Activated CD4-positive, alpha-beta T cell treated with anti-CD3 and anti-CD28 coated beads, Interleukin-2, amount 10 ng/mL, durations not matched to agents 7 days and 5 days (primary cell): ENCODE results near the gene CCSER1. TPM values are rescaled to one million over a fixed set of nuclear protein-coding genes. Genes with fewer than 3 reads are reported as not detected.
"Not testable (repeated sequence)": the region's sequence is repeated elsewhere in the genome, so short reads cannot be mapped to it uniquely, and the experiment has no call there.

Source experiments
- CTCF ChIA-PET: fragments of 350-600 bp; sonication (Branson Sonifier 250); formaldehyde crosslinking; loops from one replicate; lab custom pipeline; 2021; ENCODE audit warnings: antibody characterized with exemption; lab: Charles Lee
- POLR2A ChIA-PET: fragments of 350-600 bp; sonication (Branson Sonifier 250); formaldehyde crosslinking; loops from one replicate; lab custom pipeline; 2021; ENCODE audit warnings: antibody characterized with exemption; lab: Charles Lee
- DNase-seq: peaks from one replicate; pipeline ENCODE4 v3.0.0-alpha.2; 2020
- H3K27ac Mint-ChIP-seq: one replicate; pipeline ENCODE4 v1.8.0; 2021; ENCODE audit warnings: mild to moderate bottlenecking, moderate library complexity, mixed read lengths
- H3K27me3 Mint-ChIP-seq: one replicate; pipeline ENCODE4 v1.8.0; 2021; ENCODE audit warnings: mixed read lengths
- H3K36me3 Mint-ChIP-seq: one replicate; pipeline ENCODE4 v1.8.0; 2021; ENCODE audit warnings: low read depth, mixed read lengths
- H3K4me1 Mint-ChIP-seq: one replicate; pipeline ENCODE4 v1.8.0; 2021; ENCODE audit warnings: mixed read lengths
- H3K4me3 Mint-ChIP-seq: one replicate; pipeline ENCODE4 v1.8.0; 2021; ENCODE audit warnings: mild to moderate bottlenecking, moderate library complexity, mixed read lengths
- H3K9me3 Mint-ChIP-seq: one replicate; pipeline ENCODE4 v1.8.0; 2021; ENCODE audit warnings: mixed read lengths
- total RNA-seq, 2 experiments: library from RNA; stranded (reverse); gene quantifications; one replicate each; pipeline ENCODE4 v1.2.3, GENCODE V29; 2021

CCSER1 gene
- total RNA-seq, 2 experiments from 2014 or later, result 0.15 TPM; not detected in 1

DNA sequence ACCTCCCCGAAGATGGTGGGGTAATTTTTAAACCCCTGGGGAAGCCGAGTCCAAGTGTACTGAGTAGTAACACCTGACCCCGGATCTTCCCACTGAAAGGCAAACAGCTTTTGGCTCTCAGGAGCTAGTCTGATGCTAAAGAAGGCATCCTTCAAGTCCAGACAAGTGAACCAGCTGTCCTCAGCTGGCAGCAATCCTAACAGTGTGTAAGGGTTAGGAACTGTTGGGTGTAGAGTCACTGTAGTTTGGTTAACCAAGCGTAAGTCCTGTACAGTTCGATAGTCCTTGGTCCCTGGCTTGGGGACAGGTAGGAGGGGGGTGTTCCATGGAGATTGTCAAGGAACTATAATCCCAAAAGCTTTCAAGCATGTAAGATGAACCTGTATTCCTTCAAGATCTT, 967.0 kb downstream of the CCSER1 start:
- H3K4me3 Mint-ChIP-seq, H3K36me3 Mint-ChIP-seq, H3K9me3 Mint-ChIP-seq, POLR2A ChIA-PET, H3K27ac Mint-ChIP-seq, H3K4me1 Mint-ChIP-seq, DNase-seq, H3K27me3 Mint-ChIP-seq, CTCF ChIA-PET: not testable (repeated sequence)

GRCh38 chr4:91099666-91100065, 972.5 kb downstream of the CCSER1 start:
- peaks cover 3% of the 10 kb centered on the region for H3K9me3 Mint-ChIP-seq
- ChIA-PET CTCF (no interaction called here), POLR2A (no interaction called here)
- H3K4me3 Mint-ChIP-seq, result no peak overlapping the region
- H3K36me3 Mint-ChIP-seq, result no peaks in the 10 kb centered on the region
- no peak for DNase-seq
- no peak overlapping the region for H3K27ac Mint-ChIP-seq
- H3K27me3 Mint-ChIP-seq, result no peaks in the 10 kb centered on the region
- no peaks in the 10 kb centered on the region for H3K4me1 Mint-ChIP-seq

DNA sequence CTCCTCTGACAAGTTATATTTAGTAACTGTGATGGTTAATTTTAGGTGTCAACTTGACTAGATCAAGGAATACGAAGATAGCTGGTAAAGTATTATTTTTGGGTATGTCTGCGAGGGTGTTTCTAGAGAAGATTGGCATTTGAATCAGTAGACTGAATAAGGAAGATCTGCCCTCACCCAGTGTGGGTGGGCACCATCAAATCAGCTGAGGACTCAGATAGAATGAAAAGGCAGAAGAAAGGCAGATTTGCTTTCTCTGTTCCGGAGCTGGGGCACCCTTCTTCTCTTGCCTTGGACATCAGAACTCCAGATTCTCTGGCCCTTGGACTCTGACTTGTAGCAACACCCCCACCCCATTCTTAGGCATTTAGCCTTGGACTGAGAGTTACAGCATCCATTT, 981.6 kb downstream of the CCSER1 start:
- Mint-ChIP-seq H3K4me3 (no peak overlapping the region), H3K4me1 (no peaks in the 10 kb centered on the region), H3K27ac (no peak overlapping the region), H3K36me3 (no peaks in the 10 kb centered on the region), H3K27me3 (no peaks in the 10 kb centered on the region), H3K9me3 (peaks cover 2% of the 10 kb centered on the region)
- DNase-seq, result no peak
- POLR2A ChIA-PET, result no interaction called here
- CTCF ChIA-PET, result no interaction called here

DNA sequence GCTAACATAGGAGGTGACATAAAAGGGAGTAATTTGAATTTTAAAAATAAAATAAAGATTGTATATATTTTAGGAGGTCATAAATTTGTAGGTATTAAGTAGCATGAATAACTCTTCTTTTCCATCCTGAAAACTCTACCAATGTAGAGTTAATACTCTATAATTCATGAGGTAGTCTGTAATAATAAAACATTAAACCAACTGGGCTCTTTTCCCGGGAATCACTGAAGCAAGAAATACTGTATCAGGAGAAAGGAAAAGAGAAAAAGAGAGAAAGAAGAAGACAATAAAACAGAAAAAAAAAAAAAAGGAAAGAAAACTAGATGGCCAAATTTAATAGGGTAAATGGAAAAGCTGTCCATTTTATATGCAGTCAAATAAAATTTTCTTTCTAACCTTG, 984.4 kb downstream of the CCSER1 start:
- no peak for DNase-seq
- Mint-ChIP-seq H3K36me3 (no peaks in the 10 kb centered on the region), H3K27me3 (no peaks in the 10 kb centered on the region), H3K27ac (no peak overlapping the region), H3K4me3 (no peak overlapping the region), H3K9me3 (peaks cover 6% of the 10 kb centered on the region), H3K4me1 (no peaks in the 10 kb centered on the region)
- CTCF ChIA-PET, result no interaction called here
- POLR2A ChIA-PET, result no interaction called here

GRCh38 chr4:91113130-91113706, 986.0 kb downstream of the CCSER1 start:
- no peak overlapping the region for H3K4me3 Mint-ChIP-seq
- H3K4me1 Mint-ChIP-seq, result no peaks in the 10 kb centered on the region
- ChIA-PET CTCF (no interaction called here), POLR2A (no interaction called here)
- no peaks in the 10 kb centered on the region for H3K27me3 Mint-ChIP-seq
- DNase-seq, result no peak
- no peak overlapping the region for H3K27ac Mint-ChIP-seq
- peaks cover 4% of the 10 kb centered on the region for H3K9me3 Mint-ChIP-seq
- no peaks in the 10 kb centered on the region for H3K36me3 Mint-ChIP-seq

DNA sequence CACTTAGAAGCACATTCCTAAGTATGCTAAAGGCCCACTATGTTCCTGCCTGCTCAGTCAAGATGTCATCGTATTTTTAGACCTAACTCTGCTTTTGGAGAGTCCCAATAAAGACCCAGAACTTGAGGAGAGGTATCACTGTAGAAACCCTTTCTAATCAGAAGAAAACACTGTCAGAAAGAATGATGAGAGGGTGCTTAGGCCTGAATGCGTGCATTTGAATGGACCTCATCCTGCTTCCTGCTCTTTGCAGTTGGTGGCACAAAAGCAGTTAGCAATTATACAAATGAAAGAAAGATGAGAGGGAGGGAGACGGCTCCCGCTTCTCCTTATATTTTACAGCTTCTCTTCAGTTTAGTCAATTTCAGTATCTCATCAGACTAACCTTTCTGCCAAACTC, 987.2 kb downstream of the CCSER1 start:
- POLR2A ChIA-PET, result no interaction called here
- Mint-ChIP-seq H3K4me3 (no peak overlapping the region), H3K4me1 (no peaks in the 10 kb centered on the region), H3K27me3 (no peaks in the 10 kb centered on the region), H3K27ac (no peak overlapping the region), H3K9me3 (peaks cover 4% of the 10 kb centered on the region), H3K36me3 (no peaks in the 10 kb centered on the region)
- CTCF ChIA-PET, result no interaction called here
- DNase-seq, result no peak

DNA sequence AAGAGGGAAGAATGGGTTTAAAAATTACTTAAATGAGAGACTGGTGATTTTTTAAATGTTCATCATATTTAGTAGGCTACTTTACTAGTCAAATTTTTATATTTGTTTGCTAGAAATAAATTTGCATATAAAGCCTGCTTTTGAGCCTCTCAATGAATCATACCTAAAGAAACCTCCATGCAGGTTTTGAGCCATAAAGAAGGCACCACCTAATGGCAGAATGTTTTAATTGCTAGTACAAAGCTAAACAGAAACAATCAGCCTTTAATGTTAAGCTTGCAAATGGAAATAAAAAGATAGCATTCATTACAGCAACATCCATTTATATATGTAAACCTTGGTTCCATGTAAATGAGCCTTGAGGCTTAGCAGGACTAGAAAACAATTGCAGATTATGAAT, 989.7 kb downstream of the CCSER1 start:
- POLR2A ChIA-PET, result no interaction called here
- Mint-ChIP-seq H3K4me1 (no peaks in the 10 kb centered on the region), H3K36me3 (no peaks in the 10 kb centered on the region), H3K27ac (no peak overlapping the region), H3K9me3 (peaks cover 4% of the 10 kb centered on the region), H3K4me3 (no peak overlapping the region), H3K27me3 (no peaks in the 10 kb centered on the region)
- DNase-seq, result no peak
- CTCF ChIA-PET, result no interaction called here

GRCh38 chr4:91118597-91118996, 991.4 kb downstream of the CCSER1 start:
- Mint-ChIP-seq H3K27ac (no peak overlapping the region), H3K4me3 (no peak overlapping the region), H3K27me3 (no peaks in the 10 kb centered on the region), H3K4me1 (no peaks in the 10 kb centered on the region), H3K36me3 (no peaks in the 10 kb centered on the region), H3K9me3 (peaks cover 4% of the 10 kb centered on the region)
- DNase-seq, result no peak
- CTCF ChIA-PET, result no interaction called here
- POLR2A ChIA-PET, result no interaction called here

DNA sequence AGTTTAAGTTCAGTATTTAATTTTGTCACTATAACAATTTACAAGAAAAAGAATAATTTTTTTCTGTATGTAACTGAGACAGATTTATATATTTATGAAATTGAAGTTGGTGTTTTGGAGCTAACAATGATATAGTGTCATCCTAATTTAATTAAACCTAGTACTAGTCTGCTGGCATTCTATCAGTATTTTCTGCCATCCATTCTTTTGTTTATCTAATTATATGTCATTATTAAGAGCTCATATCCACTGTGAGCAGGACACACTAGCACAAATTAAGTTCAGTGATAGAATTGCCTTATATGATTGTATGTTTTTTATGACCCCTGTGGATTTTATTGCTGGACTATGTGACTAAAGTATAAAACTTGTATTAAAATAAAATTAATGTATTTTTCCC, 996.5 kb downstream of the CCSER1 start:
- ChIA-PET POLR2A (no interaction called here), CTCF (no interaction called here)
- Mint-ChIP-seq H3K27ac (no peak overlapping the region), H3K27me3 (no peaks in the 10 kb centered on the region), H3K9me3 (no peaks in the 10 kb centered on the region), H3K4me1 (no peaks in the 10 kb centered on the region), H3K4me3 (no peak overlapping the region), H3K36me3 (no peaks in the 10 kb centered on the region)
- no peak for DNase-seq

- Mint-ChIP-seq H3K27me3 (no peaks in the 10 kb centered on the region), H3K9me3 (no peaks in the 10 kb centered on the region), H3K4me3 (no peak overlapping the region), H3K27ac (no peak overlapping the region), H3K36me3 (no peaks in the 10 kb centered on the region), H3K4me1 (no peaks in the 10 kb centered on the region)
- DNase-seq, result no peak
- ChIA-PET CTCF (no interaction called here), POLR2A (no interaction called here)
Measured at GRCh38 chr4:91127192-91127591, 1000.0 kb downstream of the CCSER1 start.

- no peak overlapping the region for H3K27ac Mint-ChIP-seq
- no peaks in the 10 kb centered on the region for H3K9me3 Mint-ChIP-seq
- H3K36me3 Mint-ChIP-seq, result no peaks in the 10 kb centered on the region
- H3K27me3 Mint-ChIP-seq, result no peaks in the 10 kb centered on the region
- no peak for DNase-seq
- ChIA-PET CTCF (no interaction called here), POLR2A (no interaction called here)
- H3K4me3 Mint-ChIP-seq, result no peak overlapping the region
- no peaks in the 10 kb centered on the region for H3K4me1 Mint-ChIP-seq
Measured at GRCh38 chr4:91127831-91128230, 1000.6 kb downstream of the CCSER1 start.

DNA sequence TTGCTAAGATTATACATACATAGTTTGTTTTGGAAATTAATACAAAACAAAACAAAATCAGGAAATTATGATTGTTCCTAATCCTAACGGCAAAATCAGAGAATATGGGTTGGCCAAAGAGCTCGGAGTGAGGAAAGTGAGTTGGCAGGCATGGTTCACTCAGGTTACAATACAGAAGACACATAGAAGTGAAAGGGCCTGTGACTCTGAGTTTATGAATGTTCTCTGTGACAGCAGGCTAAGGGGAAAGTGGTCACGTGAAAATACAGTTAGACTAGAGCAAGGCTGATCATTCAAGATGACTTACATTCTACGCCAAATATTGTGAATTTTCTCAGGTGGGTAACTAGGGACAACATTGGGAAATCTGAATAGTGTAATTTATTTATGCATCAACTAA, 1001.3 kb downstream of the CCSER1 start:
- H3K9me3 Mint-ChIP-seq, result no peaks in the 10 kb centered on the region
- H3K27me3 Mint-ChIP-seq, result no peaks in the 10 kb centered on the region
- H3K4me3 Mint-ChIP-seq, result no peak overlapping the region
- CTCF ChIA-PET, result no interaction called here
- H3K4me1 Mint-ChIP-seq, result no peaks in the 10 kb centered on the region
- POLR2A ChIA-PET, result no interaction called here
- no peak for DNase-seq
- H3K36me3 Mint-ChIP-seq, result no peaks in the 10 kb centered on the region
- no peak overlapping the region for H3K27ac Mint-ChIP-seq

GRCh38 chr4:91147067-91147466, 1019.9 kb downstream of the CCSER1 start:
- no peak overlapping the region for H3K27ac Mint-ChIP-seq
- H3K36me3 Mint-ChIP-seq, result no peaks in the 10 kb centered on the region
- H3K4me3 Mint-ChIP-seq, result no peak overlapping the region
- POLR2A ChIA-PET, result no interaction called here
- no peaks in the 10 kb centered on the region for H3K27me3 Mint-ChIP-seq
- CTCF ChIA-PET, result no interaction called here
- peaks cover 5% of the 10 kb centered on the region for H3K9me3 Mint-ChIP-seq
- H3K4me1 Mint-ChIP-seq, result no peaks in the 10 kb centered on the region
- no peak for DNase-seq

DNA sequence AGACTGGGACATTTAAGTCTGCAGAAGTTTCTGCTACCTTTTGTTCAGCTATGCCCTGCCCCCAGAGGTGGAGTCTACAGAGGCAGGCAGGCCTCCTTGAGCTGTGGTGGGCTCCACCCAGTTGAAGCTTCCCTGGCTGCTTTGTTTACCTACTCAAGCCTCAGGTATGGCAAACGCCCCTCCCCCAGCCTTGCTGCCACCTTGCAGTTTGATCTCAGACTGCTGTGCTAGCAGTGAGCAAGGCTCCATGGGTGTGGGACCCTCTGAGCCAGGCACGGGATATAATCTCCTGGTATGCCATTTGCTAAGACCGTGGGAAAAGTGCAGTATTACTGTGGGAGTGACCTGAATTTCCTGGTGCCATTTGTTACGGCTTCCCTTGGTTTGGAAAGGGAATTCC, 1026.8 kb downstream of the CCSER1 start:
- CTCF ChIA-PET, DNase-seq, H3K36me3 Mint-ChIP-seq, POLR2A ChIA-PET, H3K27me3 Mint-ChIP-seq, H3K4me3 Mint-ChIP-seq, H3K27ac Mint-ChIP-seq, H3K4me1 Mint-ChIP-seq: not testable (repeated sequence)
- H3K9me3 Mint-ChIP-seq, result peaks cover 16% of the 10 kb centered on the region
